Measurements from ENCODE around the gene SIX5. TPM values are rescaled to one million over a fixed set of nuclear protein-coding genes. Genes with fewer than 3 reads are reported as not detected.

The SIX5 gene
- total and polyA plus RNA-seq, 9 of the 15 experiments (the other 6 are each of a cell fraction or from before 2014, with no cell fraction given) = 1.4 to 17.2 (median 7.4) TPM; not detected in 2

GRCh38 chr19:45768984-45769782 is at the start of gene SIX5 (continued):
- TF ChIP-seq MGA (IDR thresholded peaks at IDR 0.05) = peak; percentile 30; the same call in 1 of the 2 replicates
- no peak for TF ChIP-seq ZNF140 (CRISPR knock-in tag; IDR thresholded peaks at IDR 0.05)
- no peak for TF ChIP-seq TFE3 (CRISPR knock-in tag; IDR thresholded peaks at IDR 0.05)
- TF ChIP-seq SETDB1 (IDR thresholded peaks at IDR 0.05; ENCODE audit: low read length) = no peak
- no peak; the same call in 1 of the 2 replicates for TF ChIP-seq CBFA2T2 (conservative IDR thresholded peaks at IDR 0.05)
- TF ChIP-seq CREB1 (IDR thresholded peaks at IDR 0.05) = peak; percentile 52
- peak; percentile 78 for TF ChIP-seq CREB1 (CRISPR knock-in tag; IDR thresholded peaks at IDR 0.05)
- peak; percentile 74; the same call in 1 of the 2 replicates for TF ChIP-seq ZBTB7A (IDR thresholded peaks at IDR 0.05; ENCODE audit: borderline replicate concordance, control insufficient read depth, low read depth, low read length)
- 0 out of 2 replicates have a peak, but pooled peaks have one; percentile 3 for TF ChIP-seq DEAF1 (CRISPR knock-in tag; IDR thresholded peaks at IDR 0.05)
- TF ChIP-seq ZNF133 (CRISPR knock-in tag; IDR thresholded peaks at IDR 0.05) = no peak
- TF ChIP-seq MED1 (CRISPR knock-in tag; IDR thresholded peaks at IDR 0.05; ENCODE audit: borderline replicate concordance) = no peak
- no peak for TF ChIP-seq ILF3 (IDR thresholded peaks at IDR 0.05; ENCODE audit: borderline replicate concordance)
- TF ChIP-seq CBX5 (IDR thresholded peaks at IDR 0.05; ENCODE audit: borderline replicate concordance, low read depth) = no peak
